Spinal cord (tissue), 10 donors: ENCODE data around the gene POU2F3. TPM values are rescaled to one million over a fixed set of nuclear protein-coding genes. Genes with fewer than 3 reads are reported as not detected.

Experiments
- DNase-seq, 6 donors: peaks; one replicate each; pipeline versions ENCODE4 v3.0.0 to v3.0.0-alpha.2; 2013 to 2015; ENCODE audit warnings: low spot score in 6 of 6, low read depth in 4 of 6
- H3K27ac ChIP-seq: one replicate; pipeline ENCODE4 v1.5.1; 2013; ENCODE audit warnings: low read depth, low read length, control low read depth
- H3K27me3 ChIP-seq: one replicate; pipeline ENCODE4 v1.6.1; 2013; ENCODE audit warnings: low read length; ENCODE audit not compliant: control insufficient read depth, insufficient read depth
- H3K36me3 ChIP-seq: one replicate; pipeline ENCODE4 v1.6.1; 2013; ENCODE audit warnings: low read length; ENCODE audit not compliant: control insufficient read depth, insufficient read depth
- H3K4me1 ChIP-seq: one replicate; pipeline ENCODE4 v1.6.1; 2013; ENCODE audit warnings: low read length; ENCODE audit not compliant: control insufficient read depth, insufficient read depth
- H3K4me3 ChIP-seq: one replicate; pipeline ENCODE4 v1.5.1; 2013; ENCODE audit warnings: low read depth, low read length, control low read depth
- H3K9me3 ChIP-seq: one replicate; pipeline ENCODE4 v1.6.1; 2013; ENCODE audit warnings: low read length; ENCODE audit not compliant: control insufficient read depth, insufficient read depth
- WGBS: methylation state at CpG from one replicate; pipeline ENCODE4 v1.1.5; 2013; ENCODE audit warnings: missing lambda C conversion rate; ENCODE audit not compliant: insufficient coverage; 5-methylcytosine and 5-hydroxymethylcytosine counted together
- polyA plus RNA-seq, 2 donors: library from polyadenylated mRNA; unstranded; fragments of 120-200 nt; gene quantifications; one replicate each; pipeline ENCODE4 v1.2.1, GENCODE V29; 2013; ENCODE audit not compliant: insufficient read length in 2 of 2
- small RNA-seq: library from RNA; depleted of rRNA; stranded (forward); fragments of <200 nt; gene quantifications from one replicate; pipeline ENCODE3, GENCODE V24; 2014; ENCODE audit warnings: low replicate concordance
- total RNA-seq, 2 donors: library from RNA; depleted of rRNA in 1 of 2; stranded (reverse); fragments of 120-200 nt in 1 of 2; fragments of >200 nt in 1 of 2; gene quantifications; one replicate each; pipeline versions ENCODE4 v1.2.3 to v1.2.4, GENCODE V29; 2013 to 2014
- donor health status: healthy.

Gene POU2F3
- total and polyA plus RNA-seq, 4 donors: 0.38 TPM; not detected in 3

DNA sequence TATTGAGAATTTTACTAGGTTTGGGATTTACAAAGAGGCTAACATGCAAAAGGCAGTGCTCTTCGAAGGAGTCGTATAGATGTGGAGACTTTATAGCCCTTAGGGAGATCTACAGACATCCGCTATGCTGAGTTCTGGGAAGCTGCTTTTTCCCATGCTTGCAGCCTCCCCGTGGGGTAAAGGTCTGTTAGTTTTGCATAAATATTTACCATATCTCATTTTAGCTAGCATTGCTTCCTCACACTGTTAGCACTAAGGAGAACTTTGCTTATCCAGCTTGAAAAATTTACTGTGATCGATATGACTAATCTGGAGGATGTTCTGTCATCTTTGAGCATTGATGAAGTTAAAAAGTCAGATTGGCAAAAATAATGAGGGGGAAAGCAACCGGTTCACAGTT, 114.8 kb downstream of the POU2F3 start:
- WGBS: 67% methylated on average over 2 of the region's 6 CpGs
- no peaks in the 10 kb centered on the region for H3K4me1 ChIP-seq
- no peaks in the 10 kb centered on the region for H3K27me3 ChIP-seq
- H3K27ac ChIP-seq: no peak overlapping the region
- DNase-seq: no peak
- H3K9me3 ChIP-seq: no peaks in the 10 kb centered on the region
- no peak overlapping the region for H3K4me3 ChIP-seq
- H3K36me3 ChIP-seq: no peaks in the 10 kb centered on the region

- WGBS: 95% methylated on average over 3 of the region's 6 CpGs
- H3K4me3 ChIP-seq: no peak overlapping the region
- no peak overlapping the region for H3K27ac ChIP-seq
- H3K36me3 ChIP-seq: no peaks in the 10 kb centered on the region
- no peaks in the 10 kb centered on the region for H3K27me3 ChIP-seq
- DNase-seq: no peak
- H3K4me1 ChIP-seq: no peaks in the 10 kb centered on the region
- no peaks in the 10 kb centered on the region for H3K9me3 ChIP-seq
Observed at GRCh38 chr11:120357620-120358019, 117.7 kb downstream of the POU2F3 start.

- WGBS: 100% methylated on average over 3 of the region's 3 CpGs
- Histone ChIP-seq H3K4me3 (no peak overlapping the region), H3K9me3 (no peaks in the 10 kb centered on the region), H3K36me3 (no peaks in the 10 kb centered on the region), H3K27ac (no peak overlapping the region), H3K27me3 (no peaks in the 10 kb centered on the region), H3K4me1 (no peaks in the 10 kb centered on the region)
- no peak for DNase-seq
Observed at GRCh38 chr11:120358729-120359128, 118.8 kb downstream of the POU2F3 start.

DNA sequence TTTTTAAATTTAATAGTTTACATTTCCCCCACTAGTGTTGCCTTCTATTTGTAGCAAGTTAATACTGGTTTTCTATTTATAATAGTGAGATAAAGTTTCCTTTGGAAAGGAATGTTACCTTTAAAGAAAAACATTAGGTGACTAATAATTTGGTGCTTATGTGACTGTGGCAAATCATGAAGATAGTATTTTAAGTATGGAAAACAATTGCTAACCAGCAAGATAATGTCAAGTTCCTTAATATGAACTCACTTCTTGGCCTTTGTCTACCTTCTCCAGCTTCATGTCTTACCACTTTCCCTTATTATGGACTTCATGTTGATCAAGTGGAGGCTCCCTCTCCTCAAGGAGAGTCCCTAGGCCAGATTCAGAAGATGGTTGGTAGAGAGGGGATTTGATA, 123.5 kb downstream of the POU2F3 start:
- Histone ChIP-seq H3K27me3 (no peaks in the 10 kb centered on the region), H3K27ac (no peak overlapping the region), H3K36me3 (no peaks in the 10 kb centered on the region), H3K4me3 (no peak overlapping the region), H3K4me1 (no peaks in the 10 kb centered on the region), H3K9me3 (no peaks in the 10 kb centered on the region)
- DNase-seq: no peak

DNA sequence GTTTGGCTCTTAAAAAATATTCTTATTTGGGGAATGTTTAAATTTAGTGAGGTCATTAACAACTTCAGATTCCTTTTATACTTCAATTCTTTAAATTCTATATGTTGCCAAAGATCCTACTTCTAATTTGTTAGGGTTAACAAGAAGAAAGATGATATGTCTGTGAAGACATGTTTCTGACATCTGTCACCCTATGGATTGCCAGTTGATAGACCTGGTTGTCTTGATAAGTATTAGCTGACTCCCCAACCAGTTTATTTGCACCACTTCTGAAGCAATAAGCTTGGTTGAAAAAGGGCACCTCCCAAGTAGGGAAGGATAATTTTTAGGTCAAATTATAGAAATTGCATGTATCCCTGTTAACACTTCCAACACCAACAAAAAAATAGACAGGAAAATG, 125.6 kb downstream of the POU2F3 start:
- Histone ChIP-seq H3K27me3 (no peaks in the 10 kb centered on the region), H3K27ac (no peak overlapping the region), H3K4me3 (no peak overlapping the region), H3K36me3 (no peaks in the 10 kb centered on the region), H3K9me3 (no peaks in the 10 kb centered on the region), H3K4me1 (no peaks in the 10 kb centered on the region)
- DNase-seq: no peak

Small RNA genes lying within 50 kb of the gene (small RNA-seq; reads per million reads assigned to genes)
- gene RF00100: 5,798 reads per million, percentile 100 among the genes with 10 or more reads in this experiment

Other genes starting within 250 kb of the POU2F3 start
- 1 to 10 TPM in 1 of 2 donors, under 1 TPM in 1; 0.94 to 1.7 TPM for gene TRIM29, start 102.0 kb upstream of the POU2F3 start, total RNA-seq
- 1 to 10 TPM; 1.4 to 1.9 TPM for gene TRIM29, start 102.0 kb upstream of the POU2F3 start, polyA plus RNA-seq
- 10 to 100 TPM in 1 of 2 donors, 1 to 10 TPM in 1; 9.5 to 37.5 TPM for gene OAF, start 29.1 kb upstream of the POU2F3 start, total RNA-seq
- 10 to 100 TPM in 1 of 2 donors, 1 to 10 TPM in 1; 9.3 to 27.5 TPM for gene OAF, start 29.1 kb upstream of the POU2F3 start, polyA plus RNA-seq
- 10 to 100 TPM; 16.1 to 16.9 TPM for gene TLCD5, start 85.2 kb downstream of the POU2F3 start, total RNA-seq
- 10 to 100 TPM; 15.7 to 18.6 TPM for gene TLCD5, start 85.2 kb downstream of the POU2F3 start, polyA plus RNA-seq
- gene ARHGEF12, start 96.3 kb downstream of the POU2F3 start, total RNA-seq: 100 to 1,000 TPM; 112 to 179 TPM
- gene ARHGEF12, start 96.3 kb downstream of the POU2F3 start, polyA plus RNA-seq: 10 to 100 TPM; 67.9 to 89.9 TPM